Stimulated activated CD4-positive, alpha-beta T cell treated with anti-CD3 and anti-CD28 coated beads, TNF-alpha, amount 100 ng/mL, for 1 hour (primary cell): ENCODE measurements around the gene RPA3.

ENCODE experiments used
- DNase-seq, 3 donors: peaks; one replicate each; pipeline ENCODE4 v3.0.0-alpha.2; 2020; ENCODE audit warnings: low read depth in 3 of 3, low spot score in 1 of 3

The RPA3 gene

GRCh38 chr7:7612519-7612918, 105.9 kb downstream of the RPA3 start:
- no peak for DNase-seq

GRCh38 chr7:7609330-7609729, 109.1 kb downstream of the RPA3 start:
- no peak for DNase-seq

- no peak for DNase-seq
Observed at GRCh38 chr7:7607010-7607409, 111.4 kb downstream of the RPA3 start.

DNA sequence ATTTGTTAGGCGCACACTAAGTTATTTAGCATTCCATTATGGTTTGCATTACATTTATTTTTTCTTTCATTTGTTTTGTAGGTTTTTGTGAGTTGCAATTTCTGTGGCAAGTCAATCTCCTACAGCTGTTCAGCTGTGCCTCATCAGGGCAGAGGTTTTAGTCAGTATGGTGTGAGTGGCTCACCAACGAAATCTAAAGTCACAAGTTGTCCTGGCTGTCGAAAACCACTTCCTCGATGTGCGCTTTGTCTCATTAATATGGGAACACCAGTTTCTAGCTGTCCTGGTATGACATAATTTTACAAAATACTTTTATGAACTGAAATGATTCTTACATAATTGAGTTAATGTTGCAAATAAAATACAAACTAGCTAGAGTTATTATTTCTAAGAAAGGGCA, 122.2 kb downstream of the RPA3 start:
- DNase-seq: no peak

DNA sequence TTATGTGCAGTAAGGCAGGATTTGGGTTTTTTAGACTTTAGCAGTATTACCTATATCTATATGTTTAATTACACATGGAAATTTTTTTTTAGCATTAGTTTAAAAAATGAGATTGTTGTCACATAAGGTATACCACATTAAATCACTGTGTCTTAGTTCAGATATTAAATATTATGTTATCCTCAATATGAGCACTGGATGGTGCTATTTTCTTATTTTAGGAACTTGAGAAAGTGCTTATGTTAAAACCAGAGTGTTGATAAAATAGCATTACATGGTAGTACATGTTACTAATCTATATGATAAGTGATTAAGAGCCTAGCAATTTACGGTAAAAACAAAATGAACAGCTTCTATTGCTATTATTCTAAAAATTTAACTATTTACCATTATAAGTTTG, 123.0 kb downstream of the RPA3 start:
- no peak for DNase-seq
